Right hindlimb (tissue), 1 donor: ENCODE measurements around the gene ZFPM1.

Source experiments
- DNase-seq: peaks from one replicate; pipeline ENCODE4 v3.0.0-alpha.2; 2018

Gene ZFPM1

DNA sequence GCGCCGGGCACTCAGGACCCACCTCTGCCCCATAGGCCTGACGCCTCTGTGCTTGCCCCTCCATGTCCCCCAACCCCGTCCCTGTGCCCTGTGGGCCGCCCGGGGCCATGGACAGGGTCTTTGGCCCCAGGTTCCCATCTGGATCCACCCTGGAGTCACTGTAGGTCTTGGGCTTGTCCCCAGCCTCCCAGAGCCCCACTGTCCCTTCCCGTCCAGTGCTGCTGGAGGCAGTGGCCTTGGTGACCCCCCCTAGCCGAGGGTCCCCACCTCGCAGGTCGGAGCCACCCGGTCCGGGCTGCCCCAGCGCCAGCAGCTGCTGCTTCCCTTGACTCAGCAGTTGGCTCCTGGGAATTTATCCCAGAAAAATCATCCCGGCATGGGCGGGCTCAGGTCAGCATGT lies 49.3 kb downstream of the ZFPM1 start:
- DNase-seq, result no peak

DNA sequence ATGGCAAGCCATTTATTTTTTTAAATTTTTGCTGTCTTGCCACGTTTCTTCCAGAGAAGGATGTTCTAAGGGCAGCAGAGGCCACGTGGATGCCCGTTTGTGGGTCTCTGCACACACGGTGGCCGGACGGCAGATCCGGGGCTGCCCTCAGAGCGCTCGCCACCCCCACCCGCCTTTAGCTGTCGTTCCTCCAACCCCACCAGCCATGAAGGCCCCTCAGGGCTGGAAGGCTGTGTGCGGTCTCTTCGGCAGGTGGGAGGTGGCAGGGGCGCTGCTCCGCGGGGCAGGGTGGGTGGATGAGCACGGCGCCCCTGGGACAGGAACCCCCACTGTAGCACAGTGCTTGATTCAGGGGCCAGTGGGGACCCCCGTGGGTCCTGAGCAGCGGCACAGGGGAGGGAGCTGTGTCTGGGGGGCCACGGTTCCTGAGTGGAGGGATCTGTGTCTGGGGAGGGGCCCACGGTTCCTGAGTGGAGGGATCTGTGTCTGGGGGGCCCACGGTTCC lies 49.7 kb downstream of the ZFPM1 start:
- DNase-seq, result no peak

DNA sequence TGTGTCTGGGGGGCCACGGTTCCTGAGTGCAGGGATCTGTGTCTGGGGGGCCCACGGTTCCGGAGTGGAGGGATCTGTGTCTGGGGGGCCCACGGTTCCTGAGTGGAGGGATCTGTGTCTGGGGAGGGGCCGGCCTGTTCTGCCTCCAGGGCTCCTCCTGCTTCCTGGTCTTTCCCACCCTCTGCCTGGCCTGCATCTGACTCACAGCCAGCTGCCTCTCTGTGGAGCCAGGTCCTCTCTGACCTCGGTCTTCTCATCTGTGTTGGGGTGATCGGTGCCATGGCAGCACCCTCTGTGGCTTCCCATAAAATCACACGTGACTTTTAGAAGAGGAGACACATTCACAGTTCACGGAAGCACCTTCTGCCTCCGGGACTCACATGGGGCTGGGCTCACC lies 50.3 kb downstream of the ZFPM1 start:
- no peak for DNase-seq

DNA sequence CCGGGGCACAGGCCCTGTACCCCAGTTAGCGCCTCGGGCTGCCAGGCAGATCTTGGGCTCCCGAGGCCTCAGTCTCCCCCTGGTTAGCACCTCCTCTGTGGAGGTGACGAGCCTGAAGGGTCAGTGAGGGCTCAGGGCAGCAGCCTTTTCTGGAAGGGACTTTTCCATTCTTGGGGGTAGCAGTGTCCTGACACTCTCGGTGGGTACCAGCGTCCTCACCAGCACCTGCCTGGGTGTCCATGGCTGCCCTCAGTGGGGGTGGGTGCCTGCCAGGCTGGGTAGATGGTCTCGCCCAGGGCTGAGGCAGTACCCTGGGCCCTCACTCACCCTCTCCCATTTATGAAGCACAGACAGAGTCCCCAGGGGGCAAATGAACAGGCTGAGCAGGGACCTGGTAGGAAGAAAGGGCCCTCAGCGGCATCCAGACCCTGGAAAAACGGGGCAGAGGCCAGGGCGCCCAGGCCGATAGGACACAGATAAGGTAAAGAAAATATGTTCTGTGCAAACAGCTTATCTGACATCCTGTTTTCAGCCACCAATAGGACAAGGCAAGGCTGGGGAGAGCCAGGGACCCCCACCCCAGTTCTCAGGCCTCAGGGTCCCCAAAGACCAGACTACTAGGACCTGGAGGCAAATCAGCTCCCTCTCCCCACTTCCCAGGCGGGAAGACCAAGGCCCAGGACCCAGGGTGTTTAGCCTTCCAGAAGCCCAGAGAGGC lies 50.9 kb downstream of the ZFPM1 start:
- no peak for DNase-seq

DNA sequence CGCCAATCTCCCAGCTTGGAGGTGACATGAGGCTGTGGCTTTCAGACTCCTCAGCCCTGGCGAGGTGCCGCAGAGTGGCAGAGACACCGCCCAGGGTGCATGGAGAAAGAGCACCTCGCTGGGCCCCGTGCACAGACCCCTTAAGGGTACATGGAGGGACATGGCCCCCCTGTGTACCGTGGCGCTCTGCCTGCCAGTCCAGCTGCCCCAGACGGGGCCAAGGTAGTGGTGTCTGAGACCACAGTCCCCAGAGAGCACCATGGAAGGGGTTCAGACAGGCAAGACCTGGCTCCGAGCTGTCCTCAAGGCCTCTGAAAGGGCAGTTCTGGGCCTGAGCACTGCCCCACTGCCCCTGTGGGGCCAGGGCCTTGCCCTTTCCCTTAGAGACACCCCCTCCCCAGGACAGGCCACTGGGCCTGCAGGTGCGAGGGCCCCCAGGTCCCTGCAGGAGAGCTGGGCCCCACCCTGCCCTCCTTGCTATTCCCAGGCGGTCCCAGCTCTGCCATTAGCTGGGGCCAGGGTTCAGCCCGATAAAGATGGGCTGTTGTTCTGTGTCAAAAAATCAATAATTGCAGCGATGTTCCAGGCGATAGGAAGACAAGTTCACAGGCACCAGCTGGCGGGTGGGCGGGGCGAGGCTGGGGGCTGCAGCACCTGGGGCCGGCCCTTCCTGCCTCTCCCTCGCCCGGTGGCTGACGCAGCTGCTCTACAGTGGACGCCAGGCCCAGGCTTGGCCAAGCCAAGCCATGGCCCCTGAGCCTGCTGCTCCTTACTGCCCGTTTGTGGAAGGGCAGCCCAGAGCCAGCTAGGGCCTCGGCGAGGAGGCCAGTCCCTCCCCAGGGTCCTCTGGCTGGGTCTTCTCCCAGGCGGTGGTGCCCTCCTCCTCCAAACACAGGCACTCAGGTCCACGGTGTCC lies 51.7 kb downstream of the ZFPM1 start:
- no peak for DNase-seq

DNA sequence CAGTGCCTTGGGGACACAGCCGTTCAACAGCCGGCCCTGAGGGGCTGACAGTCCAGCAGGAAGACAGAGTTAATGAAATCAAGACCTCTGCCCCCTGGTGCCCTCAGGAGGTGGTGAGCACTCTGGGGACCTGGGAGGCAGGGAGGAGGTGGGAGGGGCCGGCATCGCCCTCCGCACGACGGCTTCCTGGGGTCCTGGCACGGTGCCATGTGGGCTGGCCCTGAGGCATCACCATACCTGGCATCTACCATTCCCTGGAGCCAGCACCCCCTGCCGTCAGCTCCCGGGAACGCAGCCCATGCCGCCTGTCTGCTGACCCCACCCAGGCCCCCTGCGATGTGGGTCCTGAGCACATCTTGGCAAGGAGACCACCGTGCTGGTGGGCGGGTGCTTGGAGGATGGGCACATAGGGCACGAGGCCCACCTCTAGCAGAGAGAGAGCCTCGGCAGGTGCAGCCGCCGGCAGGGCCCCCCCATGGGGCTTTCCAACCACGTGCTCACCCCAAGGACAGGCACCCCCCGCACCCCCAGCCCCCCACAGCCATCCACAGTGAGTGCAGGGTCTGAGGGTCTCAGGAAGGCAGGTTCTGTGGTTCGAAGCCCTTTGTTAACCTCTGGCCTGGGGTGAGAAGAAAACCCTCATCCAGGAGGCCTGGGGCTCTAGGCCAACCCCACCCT lies 52.5 kb downstream of the ZFPM1 start:
- DNase-seq, result no peak

DNA sequence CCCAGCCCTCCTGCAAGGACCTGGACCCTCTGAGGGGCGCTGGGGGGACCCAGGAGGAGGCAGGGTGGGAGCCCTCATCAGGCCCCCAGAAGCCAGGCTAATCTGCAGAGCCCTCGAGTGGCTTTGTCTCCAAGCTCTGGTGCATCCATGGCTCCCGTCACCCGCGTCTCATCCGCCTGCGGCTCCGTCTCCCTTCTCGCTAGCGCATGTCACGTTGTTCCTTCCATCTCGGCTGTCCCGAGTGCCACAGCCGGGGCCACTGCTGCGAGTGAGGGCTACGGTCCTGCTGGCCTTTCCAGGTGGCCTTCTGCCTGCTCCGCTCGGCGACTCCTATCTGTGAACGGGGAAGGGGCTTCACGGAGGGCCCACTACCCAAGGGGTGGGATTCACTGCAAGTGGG lies 53.6 kb downstream of the ZFPM1 start:
- DNase-seq, result no peak

DNA sequence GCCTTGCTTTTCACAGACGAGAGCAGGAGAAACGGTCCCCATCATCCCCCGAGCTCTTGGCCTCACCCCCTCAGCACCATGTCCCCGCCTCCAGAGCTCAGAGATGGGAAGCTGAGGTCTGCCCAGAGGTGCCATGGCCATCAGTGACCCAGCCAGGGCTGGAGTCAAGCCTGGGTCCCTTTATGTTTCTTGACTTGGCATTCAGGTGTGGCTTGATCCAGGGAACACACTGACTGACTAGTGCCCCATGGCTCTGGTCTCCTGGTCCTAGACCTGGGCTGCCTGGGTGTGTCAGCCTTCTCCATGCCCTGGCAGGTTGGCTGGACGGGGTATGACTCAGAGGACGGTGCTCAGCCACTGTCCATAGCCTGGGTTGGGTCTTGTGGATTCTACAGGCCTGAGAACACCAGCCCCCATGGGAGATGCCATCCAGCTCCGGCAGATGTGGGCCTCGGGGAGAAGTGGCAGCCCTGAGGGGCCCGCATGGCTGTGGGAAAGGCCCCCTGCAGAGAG lies 54.2 kb downstream of the ZFPM1 start:
- DNase-seq, result no peak

DNA sequence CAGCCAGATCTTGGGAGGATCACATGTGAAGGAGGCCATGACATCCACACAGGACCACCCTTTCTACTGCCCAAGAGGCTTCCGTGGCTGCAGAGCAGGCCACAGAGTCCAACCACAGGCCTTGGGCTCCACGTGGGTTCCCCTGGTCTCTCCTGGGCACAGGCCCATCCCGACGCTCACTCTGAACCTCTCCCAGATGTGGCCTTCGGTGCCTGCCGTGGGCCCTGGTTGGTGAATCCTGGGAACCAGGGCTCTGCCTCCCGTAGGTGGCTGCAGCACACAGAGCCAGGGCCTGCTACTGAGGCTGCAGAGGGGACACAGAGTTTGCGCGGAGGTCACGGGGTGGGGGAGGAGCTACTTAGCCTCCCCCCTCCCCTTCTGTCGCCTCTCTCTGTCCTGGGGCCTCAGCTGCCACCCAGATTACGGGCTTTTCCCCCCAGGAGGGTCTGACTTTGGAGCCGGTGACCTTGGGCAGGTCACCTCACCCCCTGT lies 55.3 kb downstream of the ZFPM1 start:
- no peak for DNase-seq

DNA sequence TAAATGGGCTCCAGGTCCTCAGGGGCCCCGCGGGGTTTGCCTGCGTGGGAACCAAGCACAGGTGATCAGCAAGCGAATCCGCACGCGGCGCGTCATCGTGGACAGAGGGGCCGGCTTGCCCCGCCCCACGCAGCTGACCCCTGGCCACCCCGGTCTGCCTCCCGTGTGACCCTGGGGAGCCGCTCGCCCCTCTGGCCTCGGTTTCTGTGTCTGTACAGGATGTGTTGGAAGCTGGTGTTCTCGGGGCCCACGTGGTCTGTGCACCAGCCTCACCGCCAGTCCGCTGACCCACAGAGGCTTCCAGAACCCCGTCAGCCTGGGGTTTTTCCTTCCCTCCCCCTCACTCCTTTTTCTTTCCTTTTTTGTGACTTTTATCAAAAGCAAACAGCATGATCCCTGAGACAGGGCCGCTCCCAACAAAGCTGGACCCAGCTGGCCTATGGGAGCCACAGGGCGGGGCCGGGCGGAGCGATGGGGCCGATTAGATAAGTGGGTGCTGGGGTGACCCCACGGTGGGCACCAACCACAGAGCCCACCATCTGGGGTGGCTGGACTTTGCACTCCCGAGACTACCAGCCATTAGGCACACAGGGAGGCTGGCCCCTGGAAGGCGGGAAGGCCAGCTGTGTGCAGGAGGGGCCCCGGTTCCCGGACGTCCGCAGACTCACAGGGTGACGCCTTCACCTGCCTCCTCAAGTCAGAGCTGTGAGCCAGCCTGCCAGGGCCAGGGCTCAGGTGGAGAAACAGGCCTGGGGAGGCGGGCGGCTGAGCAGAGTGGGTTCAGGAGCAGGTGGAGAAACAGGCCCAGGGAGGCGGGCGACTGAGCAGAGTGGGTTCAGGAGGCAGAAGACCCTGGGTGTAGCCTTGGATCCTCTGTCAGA lies 56.0 kb downstream of the ZFPM1 start:
- DNase-seq, result no peak

DNA sequence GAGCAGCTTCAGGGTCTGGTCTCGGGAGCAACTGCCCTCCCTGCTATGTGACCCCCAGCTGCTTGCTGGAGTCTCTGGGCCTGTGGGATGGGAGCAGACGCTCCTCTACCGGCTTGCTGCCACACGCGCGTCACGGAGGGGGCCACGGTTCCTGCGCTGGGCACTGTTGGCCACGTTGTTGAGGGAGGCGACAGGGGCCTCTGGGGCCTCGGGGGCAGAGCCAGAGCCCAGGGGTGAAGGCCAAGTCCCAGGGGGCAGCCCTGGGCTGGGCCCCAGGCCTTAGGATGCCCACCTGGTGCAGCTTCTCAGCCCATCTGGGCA lies 56.6 kb downstream of the ZFPM1 start:
- DNase-seq, result no peak

DNA sequence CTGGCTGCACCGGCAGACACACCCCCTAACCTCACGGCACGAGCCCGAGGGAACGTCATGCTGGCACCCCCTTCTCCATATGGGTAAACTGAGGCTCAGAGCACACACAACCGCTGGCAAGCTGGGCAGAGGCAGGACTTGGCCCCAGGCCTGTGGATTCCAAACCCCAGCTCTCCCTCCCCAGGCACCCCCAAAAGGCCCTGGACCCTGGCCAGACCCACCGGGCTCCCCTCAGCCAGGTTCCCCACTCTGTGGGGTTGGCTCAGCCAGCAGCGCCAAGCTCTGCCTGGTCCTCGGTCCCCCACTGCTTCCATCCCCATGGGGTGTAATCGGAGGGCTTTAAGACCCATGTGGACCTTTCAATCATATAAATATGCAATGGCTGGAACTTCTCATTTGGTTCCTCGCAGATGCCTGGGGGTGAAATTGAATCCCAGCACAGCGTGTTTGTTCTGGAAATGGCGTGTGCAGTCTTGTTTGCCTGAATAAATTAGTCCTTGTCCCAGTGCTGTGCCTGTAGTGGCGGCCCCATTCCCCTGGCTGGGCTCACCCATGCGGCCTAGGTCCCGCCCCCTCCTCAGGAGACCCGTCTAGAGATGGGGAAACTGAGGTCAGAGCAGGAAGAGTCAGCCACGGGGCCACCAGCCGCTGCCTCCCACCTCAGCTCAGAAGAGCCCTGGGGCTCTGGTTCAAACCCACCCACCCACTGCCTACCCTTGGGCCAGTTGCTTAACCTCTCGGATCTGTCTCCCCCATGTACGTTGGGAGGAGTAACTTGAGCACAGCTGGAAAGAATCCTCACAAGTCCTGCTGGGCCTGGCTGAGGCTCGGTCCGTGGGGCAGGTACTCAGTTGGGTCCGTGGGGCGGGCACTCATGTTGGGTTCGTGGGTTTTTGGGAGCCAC lies 57.3 kb downstream of the ZFPM1 start:
- no peak for DNase-seq

DNA sequence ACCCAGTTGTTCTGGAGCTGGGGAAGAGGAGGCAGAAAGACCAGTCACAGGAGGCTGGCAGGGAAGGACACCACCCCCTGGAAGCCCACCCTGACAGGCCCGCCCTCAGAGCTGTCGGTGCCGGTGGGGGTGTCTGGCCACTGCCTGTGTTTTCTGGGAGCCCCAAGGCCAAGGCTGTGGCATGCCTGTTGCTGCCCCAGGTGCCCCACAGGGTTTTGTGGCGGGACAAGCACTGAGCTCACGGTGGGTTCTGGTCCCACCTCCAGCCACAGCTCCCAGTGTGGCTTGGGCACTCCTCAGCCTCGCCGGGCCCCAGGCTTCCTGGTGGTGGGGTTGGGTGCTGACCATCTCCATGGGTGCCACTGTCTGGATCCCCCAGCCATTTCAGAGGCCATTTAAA lies 58.0 kb downstream of the ZFPM1 start:
- no peak for DNase-seq

DNA sequence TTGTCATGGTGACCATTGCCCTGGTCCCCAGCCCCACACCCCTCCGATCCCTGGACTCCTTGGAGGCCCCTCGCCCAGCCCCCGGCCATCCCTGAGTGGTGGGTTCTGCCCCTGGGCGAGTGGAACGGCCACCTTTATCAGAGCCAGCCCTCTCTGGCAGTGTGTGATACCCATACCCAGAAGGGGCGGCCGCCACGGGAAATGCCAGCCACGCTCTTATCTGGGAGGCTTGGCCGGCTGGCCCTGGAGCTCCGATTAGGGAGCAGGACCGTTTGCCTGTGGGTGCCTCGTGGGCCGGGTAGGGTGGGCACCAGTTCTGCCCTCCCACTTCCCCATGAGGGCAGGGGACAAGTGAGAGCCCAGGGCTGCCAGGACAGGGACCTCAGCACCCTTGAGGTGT lies 58.8 kb downstream of the ZFPM1 start:
- no peak for DNase-seq

DNA sequence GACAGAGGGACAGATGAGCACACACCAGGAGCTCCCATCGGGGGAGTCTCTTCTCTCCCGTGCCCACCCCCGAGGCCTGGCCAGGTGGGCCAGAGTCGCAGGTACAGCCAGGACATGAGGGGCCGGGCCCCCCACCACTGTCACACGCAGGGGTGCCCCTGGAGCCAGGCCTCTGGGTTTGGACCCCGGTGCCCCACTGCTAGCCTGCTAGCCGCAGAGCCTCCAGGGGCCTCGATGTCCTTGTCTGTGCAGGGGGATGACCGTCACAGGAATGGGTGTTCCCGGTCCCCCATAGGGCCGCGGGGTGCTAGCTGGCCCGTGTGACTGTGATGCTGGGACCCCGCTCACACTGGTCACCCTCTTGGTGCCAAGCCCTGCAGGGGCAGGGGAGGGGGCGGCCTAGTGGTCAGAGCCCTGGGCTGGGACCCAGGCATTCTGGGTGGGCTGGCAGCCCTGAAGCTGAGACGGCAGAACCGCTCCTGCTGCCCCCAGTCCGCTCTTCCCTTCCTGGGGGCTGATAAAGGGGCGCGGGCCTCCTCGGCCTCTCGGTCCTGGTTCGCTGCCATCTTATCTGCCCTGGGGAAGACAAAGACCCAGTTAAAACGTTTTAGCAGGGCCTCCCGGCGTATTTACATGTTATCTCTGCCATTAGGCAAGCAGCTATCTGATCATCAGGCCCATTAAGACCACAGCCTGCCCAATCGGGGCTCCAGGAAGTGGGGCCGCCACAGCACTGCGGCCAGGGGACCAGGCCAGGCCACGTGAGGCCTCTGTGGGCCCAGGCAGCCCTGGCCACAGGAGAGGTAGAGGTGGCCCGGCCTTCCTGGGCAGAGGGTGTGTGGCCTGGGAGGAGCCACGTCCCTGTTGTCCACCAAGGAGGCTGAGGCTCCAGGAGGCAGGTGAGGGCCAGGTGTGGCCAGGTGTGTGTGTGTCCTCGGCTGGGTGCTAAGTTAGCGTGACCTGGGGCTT lies 59.9 kb downstream of the ZFPM1 start:
- no peak for DNase-seq

DNA sequence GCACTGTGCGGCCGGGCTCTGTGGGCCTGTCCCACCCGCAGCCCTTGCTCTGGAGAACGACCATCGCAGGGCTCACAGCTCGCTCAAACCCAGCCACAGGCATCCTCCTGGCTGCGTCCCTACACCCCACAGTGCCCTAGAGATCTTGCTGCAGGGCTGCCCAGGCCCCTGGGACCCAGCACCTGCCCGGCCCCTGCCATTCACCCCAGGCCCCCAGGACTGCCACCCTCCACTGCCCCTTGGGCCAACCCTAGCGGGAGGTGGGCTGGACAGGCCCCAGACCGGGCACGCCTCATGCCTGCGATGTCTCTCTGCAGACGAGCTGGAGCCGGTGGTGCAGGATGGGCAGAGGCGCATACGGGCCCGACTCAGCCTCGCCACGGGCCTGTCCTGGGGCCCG lies 61.0 kb downstream of the ZFPM1 start:
- no peak for DNase-seq

DNA sequence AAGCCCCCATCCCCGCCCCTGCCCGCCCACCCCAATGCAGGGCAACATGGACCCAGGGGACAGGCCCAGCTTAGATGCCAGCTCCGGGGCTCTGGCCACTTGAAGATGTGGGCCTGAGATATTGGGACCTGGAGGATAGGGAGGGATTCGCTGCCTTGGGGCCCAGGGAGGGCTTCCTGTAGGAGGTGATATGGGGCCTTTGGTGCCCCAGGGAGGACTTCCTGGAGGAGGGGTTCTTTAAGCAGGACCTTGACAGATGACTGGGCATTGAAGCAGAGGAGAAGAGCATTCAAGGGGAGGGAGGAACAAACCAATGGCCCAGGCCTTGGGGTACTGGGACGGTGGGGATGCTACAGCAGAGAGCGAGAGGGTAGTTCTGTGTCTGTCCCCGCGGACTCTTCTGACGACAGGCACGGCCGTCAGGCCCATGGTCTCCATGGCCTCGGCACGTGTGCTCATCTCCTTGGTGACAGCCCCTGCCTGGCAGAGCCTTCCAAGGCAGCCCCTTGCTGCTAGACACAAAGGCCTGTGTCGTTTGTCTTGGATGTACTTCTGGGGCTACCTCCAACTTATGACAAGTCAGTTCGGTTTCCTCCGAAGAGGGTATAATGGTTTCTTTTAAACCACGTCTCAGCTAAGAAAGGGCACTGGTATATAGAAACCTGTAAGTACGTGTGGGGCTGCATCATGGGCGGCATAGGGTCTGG lies 61.6 kb downstream of the ZFPM1 start:
- DNase-seq, result no peak

DNA sequence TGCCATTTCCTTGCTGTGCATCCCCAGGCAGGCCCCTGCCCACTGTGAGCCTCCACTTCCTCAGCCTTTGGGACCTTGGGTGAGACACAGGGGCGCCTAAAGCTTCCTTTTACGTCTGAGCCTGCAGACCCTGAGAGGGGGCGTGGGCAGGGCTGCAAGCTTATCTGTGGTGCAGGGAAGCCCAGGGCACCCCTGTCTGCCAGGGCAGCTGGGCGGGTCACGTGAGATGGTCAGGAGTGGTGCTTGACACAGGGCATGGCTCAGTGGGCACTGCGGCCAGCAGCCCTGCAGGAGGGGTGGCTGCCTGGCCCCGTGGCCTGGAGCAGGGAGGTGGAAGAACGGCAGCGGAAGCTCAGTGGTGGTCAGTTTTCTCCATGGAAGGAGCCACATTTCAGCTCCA lies 62.3 kb downstream of the ZFPM1 start:
- DNase-seq, result no peak

DNA sequence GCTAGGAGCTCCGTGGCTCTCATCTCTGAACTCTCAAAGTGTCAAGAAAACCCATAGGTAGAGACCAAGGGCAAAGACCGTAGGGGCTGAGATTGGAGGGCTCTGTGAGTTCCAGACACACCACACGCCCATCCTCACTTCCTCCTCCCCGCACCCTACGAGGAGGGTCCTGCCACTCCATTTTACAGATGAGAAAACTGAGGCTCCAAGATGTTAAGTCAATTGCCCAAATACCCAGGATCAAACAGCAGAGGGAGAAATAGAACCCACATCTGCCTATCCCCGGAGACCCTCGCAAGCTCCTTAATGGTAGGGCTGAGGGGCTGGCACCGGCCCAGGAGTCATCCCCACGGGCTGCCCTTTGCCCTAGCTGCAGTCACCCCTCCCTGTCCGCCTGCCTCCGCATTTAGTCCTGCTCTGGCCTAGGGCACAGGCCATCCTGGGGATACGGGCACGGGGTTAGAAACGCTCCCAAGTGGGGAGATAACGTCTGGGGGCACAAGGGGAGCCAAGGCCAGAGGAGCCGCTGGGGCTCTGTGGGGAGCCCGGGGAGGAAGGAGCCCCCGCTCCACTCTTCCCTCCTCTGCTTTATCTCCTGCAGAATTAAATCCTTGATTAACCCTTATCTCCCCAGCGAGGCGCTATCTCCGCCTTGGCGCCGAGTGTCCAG lies 63.0 kb downstream of the ZFPM1 start:
- no peak for DNase-seq
